HG03469 (cell line): Measurements from ENCODE around the gene RFPL4A.

ENCODE experiments used
- ATAC-seq: cut with Tn5 transposase; IDR thresholded peaks from one replicate; pipeline ENCODE4 v1.9.1; 2021; ENCODE audit warnings: mild to moderate bottlenecking, moderate library complexity, moderate number of reproducible peaks; ENCODE audit not compliant: unreplicated experiment

Gene RFPL4A

DNA sequence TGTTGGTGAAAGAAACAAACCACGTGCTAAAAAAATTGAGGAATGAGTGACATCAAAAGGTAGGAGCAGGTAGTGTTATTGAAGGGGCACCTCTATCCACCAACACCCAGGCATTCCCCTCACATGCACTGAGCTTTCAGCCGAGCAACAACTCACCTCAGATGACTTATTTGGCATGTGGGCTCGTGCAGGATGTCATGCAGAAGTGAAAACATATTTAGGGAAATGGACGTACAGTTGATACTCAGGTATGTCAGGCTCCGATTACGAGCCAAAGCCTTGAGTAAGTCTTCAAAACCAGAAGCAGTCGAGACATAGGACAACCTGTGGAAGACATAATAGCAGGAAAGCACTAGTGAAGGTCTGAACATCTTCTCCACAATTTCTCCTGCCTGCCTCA, 42.5 kb downstream of the RFPL4A start:
- ATAC-seq: no peak

DNA sequence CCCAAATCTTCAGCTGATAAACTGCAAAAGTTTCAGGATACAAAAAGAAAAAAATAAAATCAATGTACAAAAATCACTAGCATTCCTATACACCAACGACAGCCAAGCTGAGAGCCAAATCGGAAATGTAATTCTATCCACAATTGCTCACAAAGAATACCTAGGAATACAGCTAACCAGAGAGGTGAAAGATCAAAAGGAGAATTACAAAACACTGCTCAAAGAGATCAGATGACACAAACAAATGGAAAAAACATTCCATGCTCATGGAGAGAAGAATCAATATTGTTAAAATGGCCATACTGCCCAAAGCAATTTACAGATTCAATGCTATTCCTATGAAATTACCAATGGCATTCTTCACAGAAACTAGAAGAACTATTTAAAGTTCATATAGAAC, 43.4 kb downstream of the RFPL4A start:
- ATAC-seq: no peak

DNA sequence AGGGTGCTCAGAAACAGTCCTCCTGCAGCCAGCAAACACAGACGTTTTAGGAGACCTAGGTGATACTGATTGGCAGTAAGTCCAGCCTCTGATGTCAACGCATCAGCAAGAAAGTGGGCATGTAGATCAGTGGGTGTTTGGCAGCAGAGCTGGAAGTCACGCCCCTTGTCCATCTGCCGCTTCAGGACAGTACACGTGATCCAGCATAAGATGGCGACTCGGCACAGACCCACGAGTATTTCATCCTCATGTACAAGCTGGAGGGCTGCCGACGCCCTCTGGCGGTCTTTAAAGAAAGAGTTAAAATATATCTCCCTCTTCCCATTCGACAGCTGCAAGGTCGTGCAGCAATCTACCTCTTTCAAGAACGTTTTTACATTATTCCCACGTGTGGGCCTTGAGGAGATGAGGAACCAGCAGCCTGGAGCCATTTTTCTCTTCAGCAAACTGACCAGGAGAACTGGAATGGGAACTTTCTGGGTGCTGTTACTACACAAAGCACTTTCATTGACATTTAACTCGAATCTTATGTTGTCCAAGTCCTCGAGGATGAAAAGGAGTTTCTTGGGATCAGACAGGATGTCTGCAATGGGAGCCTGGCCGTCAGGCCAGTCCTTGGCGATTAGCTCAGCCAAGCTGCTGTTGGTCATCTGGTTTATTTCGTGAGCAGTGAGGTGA, 50.6 kb downstream of the RFPL4A start:
- ATAC-seq: peak; percentile 68

DNA sequence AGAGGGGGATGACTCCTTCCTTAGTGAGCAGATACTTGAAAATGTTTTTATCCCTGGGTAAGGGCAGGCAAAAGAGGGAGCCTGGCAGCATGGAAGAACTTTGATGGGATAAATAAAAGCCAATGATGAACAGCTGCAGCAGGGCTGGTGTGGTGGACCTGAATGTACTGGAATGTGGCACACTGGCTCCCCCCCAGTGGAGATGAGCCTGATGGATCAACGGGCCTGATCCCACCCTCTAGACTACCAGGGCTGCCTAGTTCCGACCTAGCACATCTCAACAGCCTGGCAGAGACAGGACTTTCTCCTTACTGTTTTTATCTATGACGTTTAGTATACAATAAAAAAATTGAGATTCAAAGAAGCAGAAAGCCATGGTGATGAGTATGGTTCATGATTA, 52.4 kb downstream of the RFPL4A start:
- no peak for ATAC-seq

DNA sequence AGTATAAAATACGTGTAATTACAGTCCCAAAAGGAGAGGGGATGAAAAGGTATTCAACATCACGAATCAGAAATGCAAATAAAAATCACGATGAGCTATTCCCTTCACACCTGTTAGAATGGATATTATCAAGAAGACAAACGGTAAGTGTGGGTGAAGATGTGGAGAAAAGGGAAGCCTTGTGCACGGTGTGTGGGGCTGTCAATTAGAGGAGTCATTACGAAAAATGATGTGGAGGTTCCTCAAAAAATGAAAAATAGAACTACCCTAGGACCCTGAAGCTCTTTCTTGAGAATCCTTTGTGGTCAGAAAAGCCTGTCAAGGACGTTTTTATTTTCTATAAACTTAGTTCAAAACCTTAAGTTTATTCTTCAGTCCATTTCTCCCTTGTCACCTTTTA, 53.6 kb downstream of the RFPL4A start:
- ATAC-seq: no peak
